IMR-90 (cell line): ENCODE measurements around the gene COG4. TPM values are rescaled to one million over a fixed set of nuclear protein-coding genes. Genes with fewer than 3 reads are reported as not detected.

Experiments
- ATAC-seq: fragments of 200-7000 bp; cut with Tn5 transposase; 2 replicates; pipeline ENCODE4 v1.9.1; 2020; ENCODE audit warnings: low read depth, mild to moderate bottlenecking, moderate library complexity
- BruUV-seq: library from RNA; stranded (reverse); fragments of 400-500 nt; replicated peaks from 2 replicates; lab custom pipeline; 2021; lab: Mats Ljungman, UMichigan
- CTCF ChIA-PET: fragments of 300-600 bp; formaldehyde crosslinking; extraction: SDS; loops from one replicate; lab custom pipeline; 2021; ENCODE audit warnings: antibody characterized with exemption; lab: Yijun Ruan, JAX
- POLR2A ChIA-PET: fragments of 300-600 bp; sonication (Branson Sonifier 250); formaldehyde crosslinking; loops from one replicate; lab custom pipeline; 2022; ENCODE audit warnings: antibody characterized with exemption; ENCODE audit not compliant: unreplicated experiment; lab: Charles Lee
- DNase-seq: peaks from one replicate; pipeline ENCODE4 v3.0.0; 2013
- H2AFZ ChIP-seq: replicated peaks from 2 replicates; pipeline ENCODE3; 2013; ENCODE audit warnings: low read length, mild to moderate bottlenecking; ENCODE audit not compliant: poor library complexity
- H2AK5ac ChIP-seq: 2 replicates; pipeline ENCODE4 v1.6.1; 2013; ENCODE audit warnings: low read depth, low read length, inconsistent platforms
- H2AK9ac ChIP-seq: replicated peaks from 2 replicates; pipeline ENCODE3; 2013; ENCODE audit warnings: mild to moderate bottlenecking, low read depth, low read length, moderate library complexity; ENCODE audit not compliant: poor library complexity
- H2BK120ac ChIP-seq: 2 replicates; pipeline ENCODE4 v1.6.1; 2013; ENCODE audit warnings: low read depth, low read length, inconsistent platforms
- H2BK15ac ChIP-seq: 3 replicates; pipeline ENCODE4 v1.6.1; 2013; ENCODE audit warnings: low read depth, low read length, inconsistent platforms
- H2BK20ac ChIP-seq: 2 replicates; pipeline ENCODE4 v1.6.1; 2013; ENCODE audit warnings: low read depth, mild to moderate bottlenecking, inconsistent platforms, low read length, moderate library complexity
- H2BK5ac ChIP-seq: 2 replicates; pipeline ENCODE4 v1.6.1; 2013; ENCODE audit warnings: mild to moderate bottlenecking, low read depth, low read length, inconsistent platforms; ENCODE audit not compliant: poor library complexity, severe bottlenecking
- H3K14ac ChIP-seq: replicated peaks from 2 replicates; pipeline ENCODE4 v1.6.1; 2013; ENCODE audit warnings: low read depth, low read length, inconsistent platforms
- H3K18ac ChIP-seq: 2 replicates; pipeline ENCODE4 v1.6.1; 2013; ENCODE audit warnings: low read depth, low read length, control low read depth
- H3K23ac ChIP-seq: 2 replicates; pipeline ENCODE4 v1.6.1; 2013; ENCODE audit warnings: low read depth, low read length, inconsistent platforms
- H3K27ac ChIP-seq: 2 replicates; pipeline ENCODE4 v1.5.1; 2013; ENCODE audit warnings: mild to moderate bottlenecking, control low read depth, low read length; ENCODE audit not compliant: insufficient read depth
- H3K27me3 ChIP-seq: 2 replicates; pipeline ENCODE4 v1.6.1; 2013; ENCODE audit warnings: low read length; ENCODE audit not compliant: control insufficient read depth, insufficient read depth
- H3K36me3 ChIP-seq: 2 replicates; pipeline ENCODE4 v1.6.1; 2013; ENCODE audit warnings: low read length, mixed read lengths; ENCODE audit not compliant: control insufficient read depth, insufficient read depth
- H3K4ac ChIP-seq: 2 replicates; pipeline ENCODE4 v1.6.1; 2013; ENCODE audit warnings: low read depth, low read length, inconsistent platforms
- H3K4me1 ChIP-seq: 2 replicates; pipeline ENCODE4 v1.6.1; 2013; ENCODE audit warnings: low read length, mixed read lengths; ENCODE audit not compliant: control insufficient read depth, insufficient read depth
- H3K4me2 ChIP-seq: 2 replicates; pipeline ENCODE4 v1.6.1; 2013; ENCODE audit warnings: low read depth, mild to moderate bottlenecking, control low read depth, low read length, moderate library complexity
- H3K4me3 ChIP-seq: 2 replicates; pipeline ENCODE4 v1.5.1; 2013; ENCODE audit warnings: low read depth, mild to moderate bottlenecking, control low read depth, low read length, moderate library complexity; ENCODE audit not compliant: insufficient read depth
- H3K56ac ChIP-seq: 2 replicates; pipeline ENCODE4 v1.6.1; 2013; ENCODE audit warnings: low read length, inconsistent platforms; ENCODE audit not compliant: insufficient read depth; ENCODE audit errors: extremely low read depth
- H3K79me1 ChIP-seq, 2 experiments: 2 replicates each; pipeline ENCODE4 v1.6.1; 2013; ENCODE audit warnings: low read length in 2 of 2, inconsistent platforms in 1 of 2, low read depth in 1 of 2
- H3K9ac ChIP-seq: 2 replicates; pipeline ENCODE4 v1.6.1; 2013; ENCODE audit warnings: low read depth, low read length, control low read depth
- H3K9me1 ChIP-seq: 2 replicates; pipeline ENCODE4 v1.6.1; 2013; ENCODE audit warnings: low read length, inconsistent platforms; ENCODE audit not compliant: insufficient read depth
- H3K9me3 ChIP-seq: 2 replicates; pipeline ENCODE4 v1.6.1; 2013; ENCODE audit warnings: low read length; ENCODE audit not compliant: control insufficient read depth, insufficient read depth
- H4K20me1 ChIP-seq: 2 replicates; pipeline ENCODE4 v1.6.1; 2013; ENCODE audit warnings: low read length, inconsistent platforms; ENCODE audit not compliant: insufficient read depth
- H4K5ac ChIP-seq: 2 replicates; pipeline ENCODE4 v1.6.1; 2013; ENCODE audit warnings: mild to moderate bottlenecking, low read depth, low read length, control low read depth
- H4K8ac ChIP-seq, 2 experiments: 2 replicates each; pipeline ENCODE4 v1.6.1; 2013; ENCODE audit warnings: low read depth in 2 of 2, low read length in 2 of 2, control low read depth in 1 of 2, inconsistent platforms in 1 of 2
- H4K91ac ChIP-seq: 2 replicates; pipeline ENCODE4 v1.6.1; 2013; ENCODE audit warnings: low read depth, low read length, inconsistent platforms; ENCODE audit not compliant: insufficient read depth
- BHLHE40 ChIP-seq: fragments of 150-350 bp; IDR thresholded peaks from 2 replicates; pipeline ENCODE4 v1.6.1; 2016; ENCODE audit warnings: mild to moderate bottlenecking, low read depth, low read length
- CEBPB ChIP-seq: IDR thresholded peaks from 2 replicates; pipeline ENCODE4 v1.6.1; 2012; ENCODE audit warnings: low read depth, low read length, improper control_type of control experiment
- CHD1 ChIP-seq: IDR thresholded peaks from 2 replicates; pipeline ENCODE4 v1.6.1; 2012; ENCODE audit warnings: low read depth, low read length, improper control_type of control experiment
- FOS ChIP-seq: fragments of 150-350 bp; IDR thresholded peaks from 2 replicates; pipeline ENCODE4 v1.6.1; 2016; ENCODE audit warnings: low read depth, low read length
- MAFK ChIP-seq: IDR thresholded peaks from 2 replicates; pipeline ENCODE4 v1.6.1; 2012; ENCODE audit warnings: low read depth, low read length, improper control_type of control experiment
- MAZ ChIP-seq: IDR thresholded peaks from 2 replicates; pipeline ENCODE4 v1.6.1; 2012; ENCODE audit warnings: low read depth, mild to moderate bottlenecking, low read length, improper control_type of control experiment, moderate library complexity, borderline replicate concordance
- MXI1 ChIP-seq: IDR thresholded peaks from 2 replicates; pipeline ENCODE4 v1.6.1; 2012; ENCODE audit warnings: low read depth, mild to moderate bottlenecking, low read length, moderate library complexity, borderline replicate concordance
- NFE2L2 ChIP-seq: fragments of 150-350 bp; IDR thresholded peaks from 2 replicates; pipeline ENCODE4 v1.6.1; 2016; ENCODE audit warnings: low read depth, mild to moderate bottlenecking, low read length
- POLR2A ChIP-seq: IDR thresholded peaks from 2 replicates; pipeline ENCODE4 v1.6.1; 2012; ENCODE audit warnings: mild to moderate bottlenecking, low read depth, low read length
- RAD21 ChIP-seq: IDR thresholded peaks from 2 replicates; pipeline ENCODE4 v1.6.1; 2012; ENCODE audit warnings: low read length, improper control_type of control experiment
- RCOR1 ChIP-seq: IDR thresholded peaks from 2 replicates; pipeline ENCODE4 v1.6.1; 2012; ENCODE audit warnings: mild to moderate bottlenecking, low read length, improper control_type of control experiment; ENCODE audit not compliant: insufficient replicate concordance
- RFX5 ChIP-seq: IDR thresholded peaks from 2 replicates; pipeline ENCODE4 v1.8.0; 2012; ENCODE audit warnings: low read depth, mild to moderate bottlenecking, low read length, moderate library complexity
- SMC3 ChIP-seq: fragments of 150-350 bp; IDR thresholded peaks from 2 replicates; pipeline ENCODE4 v1.6.1; 2016; ENCODE audit warnings: low read depth, mild to moderate bottlenecking, antibody characterized with exemption, low read length, moderate library complexity
- WGBS, 2 experiments: methylation state at CpG; one replicate each; pipeline versions ENCODE4 v1.1.5 to v1.1.7; 2013; ENCODE audit warnings: missing lambda C conversion rate in 2 of 2; ENCODE audit not compliant: insufficient read length in 1 of 2; ENCODE audit errors: extremely low coverage in 2 of 2; 5-methylcytosine and 5-hydroxymethylcytosine counted together
- dilution Hi-C: fragments of 300-500 bp; cut with HindIII; formaldehyde crosslinking; loops from one replicate; pipeline ENCODE4 v1.14.3; 2018; ENCODE audit warnings: low sequenced_read_pairs; ENCODE audit not compliant: unreplicated experiment
- in situ Hi-C: fragments of 300-500 bp; cut with MboI; formaldehyde crosslinking; loops from 3 replicates; pipeline ENCODE4 v1.14.3; 2019; ENCODE audit warnings: low sequenced_read_pairs, inconsistent platforms, mixed read lengths
- intact Hi-C: fragments of 100-400 bp; cut with micrococcal nuclease; formaldehyde crosslinking; loops from 2 replicates; pipeline ENCODE4 v1.10.0; 2022
- polyA plus RNA-seq, 3 experiments: library from polyadenylated mRNA; depleted of rRNA; stranded (reverse); fragments of >200 nt; gene quantifications; 2 replicates each; pipeline ENCODE4 v1.2.3, GENCODE V29; 2012; ENCODE audit warnings: low replicate concordance in 1 of 3
- total RNA-seq: library from RNA; depleted of rRNA; stranded (reverse); fragments of >200 nt; gene quantifications from 2 replicates; pipeline ENCODE4 v1.2.3, GENCODE V29; 2012
- TF ChIP-seq, protein P1 (sequence below): fragments of 150-350 bp; IDR thresholded peaks from 2 replicates; pipeline ENCODE4 v1.6.1; 2016; ENCODE audit warnings: low read depth, mild to moderate bottlenecking, low read length, moderate library complexity, borderline replicate concordance
- TF ChIP-seq, protein P2 (sequence below): fragments of 150-350 bp; IDR thresholded peaks from 2 replicates; pipeline ENCODE4 v1.6.1; 2017; ENCODE audit warnings: mild to moderate bottlenecking, antibody characterized with exemption, low read length, low read depth
- TF ChIP-seq, protein P3 (sequence below): conservative IDR thresholded peaks from 2 replicates; pipeline ENCODE4 v1.5.1; 2012; ENCODE audit warnings: mild to moderate bottlenecking, low read depth, low read length, improper control_type of control experiment

COG4 gene
- total and polyA plus RNA-seq, 2 of the 4 experiments (the other 2 are of a cell fraction) = 47.5 to 96.1 TPM

DNA sequence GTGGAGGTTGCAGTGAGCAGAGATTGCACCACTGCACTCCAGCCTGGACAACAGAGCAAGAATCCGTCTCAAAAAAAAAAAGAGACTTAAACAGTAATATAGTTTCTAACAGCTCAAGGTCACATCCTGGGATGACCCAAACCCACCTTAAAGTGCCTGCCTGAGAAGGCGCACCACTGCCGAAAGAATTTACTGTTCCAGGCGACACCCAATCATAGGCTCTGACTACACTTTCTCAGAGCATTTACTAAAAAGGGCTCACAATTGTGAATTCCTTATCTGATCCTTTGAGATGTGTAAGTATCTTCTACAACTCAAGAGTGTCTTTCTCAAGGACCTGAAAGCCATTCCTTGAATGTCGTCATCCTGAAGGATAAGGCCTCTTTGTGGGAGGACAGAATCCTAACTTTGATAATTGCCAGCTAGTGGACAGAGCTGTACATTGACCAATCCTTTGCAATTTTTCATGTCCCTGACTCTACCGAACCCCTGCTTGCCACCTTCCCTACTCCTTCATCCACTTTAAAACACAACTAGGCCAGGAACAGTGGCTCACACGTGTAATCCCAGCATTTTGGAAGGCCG lies 81.9 kb downstream of the COG4 start:
- no peak overlapping the region for H3K4ac ChIP-seq
- TF ChIP-seq POLR2A (no peak), RCOR1 (no peak), BHLHE40 (no peak), SMC3 (no peak), MXI1 (no peak), FOS (no peak), MAFK (no peak), NFE2L2 (no peak), CHD1 (no peak), RFX5 (no peak), RAD21 (no peak), CEBPB (no peak), MAZ (no peak)
- TF ChIP-seq, protein P1, sequence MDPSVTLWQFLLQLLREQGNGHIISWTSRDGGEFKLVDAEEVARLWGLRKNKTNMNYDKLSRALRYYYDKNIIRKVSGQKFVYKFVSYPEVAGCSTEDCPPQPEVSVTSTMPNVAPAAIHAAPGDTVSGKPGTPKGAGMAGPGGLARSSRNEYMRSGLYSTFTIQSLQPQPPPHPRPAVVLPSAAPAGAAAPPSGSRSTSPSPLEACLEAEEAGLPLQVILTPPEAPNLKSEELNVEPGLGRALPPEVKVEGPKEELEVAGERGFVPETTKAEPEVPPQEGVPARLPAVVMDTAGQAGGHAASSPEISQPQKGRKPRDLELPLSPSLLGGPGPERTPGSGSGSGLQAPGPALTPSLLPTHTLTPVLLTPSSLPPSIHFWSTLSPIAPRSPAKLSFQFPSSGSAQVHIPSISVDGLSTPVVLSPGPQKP = no peak
- TF ChIP-seq, protein P2, sequence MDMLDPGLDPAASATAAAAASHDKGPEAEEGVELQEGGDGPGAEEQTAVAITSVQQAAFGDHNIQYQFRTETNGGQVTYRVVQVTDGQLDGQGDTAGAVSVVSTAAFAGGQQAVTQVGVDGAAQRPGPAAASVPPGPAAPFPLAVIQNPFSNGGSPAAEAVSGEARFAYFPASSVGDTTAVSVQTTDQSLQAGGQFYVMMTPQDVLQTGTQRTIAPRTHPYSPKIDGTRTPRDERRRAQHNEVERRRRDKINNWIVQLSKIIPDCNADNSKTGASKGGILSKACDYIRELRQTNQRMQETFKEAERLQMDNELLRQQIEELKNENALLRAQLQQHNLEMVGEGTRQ = no peak
- TF ChIP-seq, protein P3, sequence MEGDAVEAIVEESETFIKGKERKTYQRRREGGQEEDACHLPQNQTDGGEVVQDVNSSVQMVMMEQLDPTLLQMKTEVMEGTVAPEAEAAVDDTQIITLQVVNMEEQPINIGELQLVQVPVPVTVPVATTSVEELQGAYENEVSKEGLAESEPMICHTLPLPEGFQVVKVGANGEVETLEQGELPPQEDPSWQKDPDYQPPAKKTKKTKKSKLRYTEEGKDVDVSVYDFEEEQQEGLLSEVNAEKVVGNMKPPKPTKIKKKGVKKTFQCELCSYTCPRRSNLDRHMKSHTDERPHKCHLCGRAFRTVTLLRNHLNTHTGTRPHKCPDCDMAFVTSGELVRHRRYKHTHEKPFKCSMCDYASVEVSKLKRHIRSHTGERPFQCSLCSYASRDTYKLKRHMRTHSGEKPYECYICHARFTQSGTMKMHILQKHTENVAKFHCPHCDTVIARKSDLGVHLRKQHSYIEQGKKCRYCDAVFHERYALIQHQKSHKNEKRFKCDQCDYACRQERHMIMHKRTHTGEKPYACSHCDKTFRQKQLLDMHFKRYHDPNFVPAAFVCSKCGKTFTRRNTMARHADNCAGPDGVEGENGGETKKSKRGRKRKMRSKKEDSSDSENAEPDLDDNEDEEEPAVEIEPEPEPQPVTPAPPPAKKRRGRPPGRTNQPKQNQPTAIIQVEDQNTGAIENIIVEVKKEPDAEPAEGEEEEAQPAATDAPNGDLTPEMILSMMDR = no peak
- no peak overlapping the region for H2AK5ac ChIP-seq
- no peaks in the 10 kb centered on the region for H3K36me3 ChIP-seq
- no peak for DNase-seq
- H3K27ac ChIP-seq = no peak overlapping the region
- no TSS peak for BruUV-seq
- peaks cover 7% of the 10 kb centered on the region for H3K4me1 ChIP-seq
- no peaks in the 10 kb centered on the region for H3K9me3 ChIP-seq
- intact Hi-C loops = no loop called here
- H3K27me3 ChIP-seq = no peaks in the 10 kb centered on the region
- WGBS, 2 experiments = 89% methylated on average over 4 of the region's 8 CpGs; no CpG with 5 or more reads in 1 of the 2 experiments
- no peak overlapping the region for H3K4me2 ChIP-seq
- H3K4me3 ChIP-seq = no peak overlapping the region
- in situ Hi-C loops = no loop called here
- no peak overlapping the region for H4K8ac ChIP-seq
- ChIA-PET POLR2A (interaction anchor here (0.6 kb wide), 1 partner anchor 12 kb away, joined by 22 read pairs; no protein-coding TSS in a partner anchor), CTCF (no interaction called here)
- H3K23ac ChIP-seq = no peak overlapping the region
- peaks cover 3 to 27% of the 10 kb centered on the region in 2 experiments; a peak in 3 of 4 replicates for H3K79me1 ChIP-seq
- H3K9ac ChIP-seq = no peak overlapping the region
- H4K20me1 ChIP-seq = peaks cover 19% of the 10 kb centered on the region
- no peak overlapping the region for H2AK9ac ChIP-seq
- no peak overlapping the region for H2BK120ac ChIP-seq
- ATAC-seq = no peak
- no peak overlapping the region for H3K18ac ChIP-seq
- no peak overlapping the region for H4K5ac ChIP-seq
- H4K91ac ChIP-seq = no peak overlapping the region
- no peak overlapping the region for H3K14ac ChIP-seq
- H2BK5ac ChIP-seq = no peak overlapping the region
- H2BK20ac ChIP-seq = no peak overlapping the region
- no peak overlapping the region for H2BK15ac ChIP-seq
- H2AFZ ChIP-seq = no peak overlapping the region
- dilution Hi-C loops = no loop called here
- no peak overlapping the region for H3K56ac ChIP-seq
- peaks cover 8% of the 10 kb centered on the region for H3K9me1 ChIP-seq
